A549 (cell line): Measurements from ENCODE around the gene NFATC4. TPM values are rescaled to one million over a fixed set of nuclear protein-coding genes. Genes with fewer than 3 reads are reported as not detected.

Experiments used
- ATAC-seq, 2 experiments: fragments of 200-7000 bp in 1 of 2; fragments of >200 bp in 1 of 2; cut with Nextera tagmentation in 1 of 2; cut with Tn5 transposase in 1 of 2; 3 replicates each; pipeline versions ENCODE4 v1.8.0 to v1.9.1; 2018 to 2020; ENCODE audit warnings: mild to moderate bottlenecking in 1 of 2, moderate library complexity in 1 of 2
- CTCF ChIA-PET: fragments of 300-600 bp; sonication (Branson Sonifier 250); formaldehyde crosslinking; extraction: SDS; loops from one replicate; lab custom pipeline; 2021; ENCODE audit warnings: antibody characterized with exemption, inconsistent platforms; lab: Yijun Ruan, JAX
- POLR2A ChIA-PET: fragments of 350-600 bp; formaldehyde crosslinking; extraction: SDS; loops from one replicate; lab custom pipeline; 2021; ENCODE audit warnings: antibody characterized with exemption, inconsistent platforms; lab: Yijun Ruan, JAX
- DNase-seq, 2 experiments: peaks; one replicate each; pipeline versions ENCODE4 v3.0.0 to v3.0.0-alpha.2; 2011 to 2016; ENCODE audit warnings: low read depth in 1 of 2, low spot score in 1 of 2
- FAIRE-seq: peaks from 2 replicates; lab custom pipeline; 2011; peaks lifted over from hg19 to GRCh38; lab: Jason Lieb, UNC
- H3K27ac ChIP-seq, 2 experiments: fragments of >200 bp; sonication (Bioruptor Twin); formaldehyde crosslinking; 3 replicates each; pipeline ENCODE4 v1.5.1; 2016 to 2017
- H3K4me1 ChIP-seq: fragments of >200 bp; sonication (Bioruptor Twin); formaldehyde crosslinking; 3 replicates; pipeline ENCODE4 v1.6.1; 2016
- H3K4me2 ChIP-seq: fragments of >200 bp; sonication (Bioruptor Twin); formaldehyde crosslinking; 3 replicates; pipeline ENCODE4 v1.6.1; 2016
- H3K4me3 ChIP-seq: fragments of >200 bp; sonication (Bioruptor Twin); formaldehyde crosslinking; 3 replicates; pipeline ENCODE4 v1.5.1; 2016
- H3K9me3 ChIP-seq: fragments of >200 bp; sonication (Bioruptor Twin); formaldehyde crosslinking; 3 replicates; pipeline ENCODE4 v1.6.1; 2016
- BHLHE40 ChIP-seq: IDR thresholded peaks from 2 replicates; pipeline ENCODE4 v1.6.1; 2012; ENCODE audit warnings: low read depth, low read length, inconsistent platforms
- CBX2 ChIP-seq: fragments of 200-600 bp; sonication (generic); IDR thresholded peaks from 2 replicates; pipeline ENCODE4 v1.6.1; 2016; ENCODE audit warnings: low read depth, mild to moderate bottlenecking, borderline replicate concordance
- CHD4 ChIP-seq: fragments of 200-600 bp; sonication (generic); IDR thresholded peaks from 2 replicates; pipeline ENCODE4 v1.6.1; 2016; ENCODE audit warnings: antibody characterized with exemption, mild to moderate bottlenecking, borderline replicate concordance
- EHMT2 ChIP-seq: fragments of 200-600 bp; sonication (generic); IDR thresholded peaks from 2 replicates; pipeline ENCODE4 v1.6.1; 2016; ENCODE audit warnings: antibody characterized with exemption, low read depth, mild to moderate bottlenecking, moderate library complexity
- HDAC2 ChIP-seq: fragments of 200-600 bp; sonication (generic); IDR thresholded peaks from 2 replicates; pipeline ENCODE4 v1.6.1; 2016
- HOXB5 ChIP-seq: fragments of 250-450 bp; sonication (Bioruptor Pico); IDR thresholded peaks from 2 replicates; pipeline ENCODE4 v1.5.0; 2020; ENCODE audit warnings: mild to moderate bottlenecking, moderate library complexity
- JUNB ChIP-seq: fragments of >200 bp; sonication (Bioruptor Twin); formaldehyde crosslinking; IDR thresholded peaks from 2 replicates; pipeline ENCODE4 v1.6.1; 2016
- MAZ ChIP-seq: fragments of 150-350 bp; IDR thresholded peaks from 2 replicates; pipeline ENCODE4 v1.6.1; 2014; ENCODE audit warnings: antibody characterized with exemption, low read depth, low read length, borderline replicate concordance
- MYC ChIP-seq: IDR thresholded peaks from 2 replicates; pipeline ENCODE4 v1.6.1; 2012; ENCODE audit warnings: mild to moderate bottlenecking, inconsistent platforms, low read length, improper control_type of control experiment, borderline replicate concordance
- NR3C1 ChIP-seq: fragments of >200 bp; sonication (Bioruptor Twin); formaldehyde crosslinking; IDR thresholded peaks from 3 replicates; pipeline ENCODE4 v1.6.1; 2017
- POLR2A ChIP-seq: IDR thresholded peaks from 2 replicates; pipeline ENCODE4 v1.6.1; 2012; ENCODE audit warnings: mild to moderate bottlenecking, low read length
- ZC3H11A ChIP-seq: fragments of 450-650 bp; IDR thresholded peaks from 2 replicates; pipeline ENCODE4 v1.6.1; 2014; ENCODE audit warnings: antibody characterized with exemption, mild to moderate bottlenecking
- ZNF302 ChIP-seq: fragments of 250-450 bp; sonication (Bioruptor Pico); IDR thresholded peaks from 2 replicates; pipeline ENCODE4 v1.9.0; 2021; ENCODE audit warnings: inconsistent platforms, mild to moderate bottlenecking, moderate library complexity
- WGBS: methylation state at CpG from one replicate; pipeline ENCODE4 v1.1.6; 2017; ENCODE audit errors: missing lambda C conversion rate; 5-methylcytosine and 5-hydroxymethylcytosine counted together
- polyA plus RNA-seq, 4 experiments: library from polyadenylated mRNA; depleted of rRNA in 3 of 4; stranded (reverse); fragments of >200 nt; fragmentation: RNase III in 1 of 4; extraction: RNeasy Plus Mini Kit Qiagen cat#74134 plus additional on column Dnase treatment in 1 of 4; gene quantifications; 2 replicates in 3 of 4; 3 replicates in 1 of 4; pipeline ENCODE4 v1.2.3, GENCODE V29; 2011 to 2017
- TF ChIP-seq, protein P1 (sequence below): fragments of 450-650 bp; IDR thresholded peaks from 2 replicates; pipeline ENCODE4 v1.6.1; 2014; ENCODE audit warnings: antibody characterized with exemption
- TF ChIP-seq, protein P2 (sequence below): IDR thresholded peaks from 2 replicates; pipeline ENCODE4 v1.6.1; 2012
- TF ChIP-seq, protein P3 (sequence below): IDR thresholded peaks from 2 replicates; pipeline ENCODE4 v1.6.1; 2012
- TF ChIP-seq, protein P4 (sequence below): fragments of 200-600 bp; sonication (generic); IDR thresholded peaks from 2 replicates; pipeline ENCODE4 v1.6.1; 2016; ENCODE audit warnings: antibody characterized with exemption, mild to moderate bottlenecking, moderate library complexity
- TF ChIP-seq, protein P5 (sequence below): IDR thresholded peaks from 2 replicates; pipeline ENCODE4 v1.6.1; 2012; ENCODE audit warnings: low read depth, borderline replicate concordance

Gene NFATC4
- polyA plus RNA-seq, 2 of the 4 experiments (the other 2 are of a cell fraction) = 0.04 to 0.32 TPM

DNA sequence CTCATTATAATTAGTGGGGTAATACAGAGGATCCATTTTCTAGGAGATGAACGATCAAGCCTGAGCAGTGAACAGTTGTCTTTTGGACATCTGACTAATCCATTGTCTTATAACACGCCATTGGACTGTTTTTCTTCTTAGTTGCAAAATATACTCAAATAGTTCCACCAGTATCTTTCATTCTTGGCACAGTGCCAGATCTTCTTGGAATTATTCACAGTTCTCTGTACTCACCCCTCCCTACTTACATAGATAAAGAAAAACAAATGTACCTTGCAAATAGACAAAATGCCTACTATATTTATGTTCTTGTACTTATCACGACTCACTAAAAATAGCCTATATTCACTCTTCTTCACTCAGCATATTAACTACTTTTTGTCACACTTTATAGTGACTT lies 57.7 kb downstream of the NFATC4 start:
- CTCF ChIA-PET = interaction anchor here (1.2 to 18.0 kb wide), 5 partner anchors 10 to 106 kb away, joined by 4 to 1142 read pairs (median 39); partner anchors contain the start of genes ADCY4, CIDEB, DHRS1 and LTB4R
- H3K9me3 ChIP-seq = no peaks in the 10 kb centered on the region
- POLR2A ChIA-PET = no interaction called here
- ATAC-seq (no peak), FAIRE-seq (no peak), DNase-seq (peak in 1 of 2 experiments; percentile 46)
- peaks cover 16% of the 10 kb centered on the region; the same call in 2 of the 3 replicates for H3K4me1 ChIP-seq
- no peak overlapping the region for H3K4me3 ChIP-seq
- TF ChIP-seq MAZ (no peak), BHLHE40 (no peak), HOXB5 (no peak), NR3C1 (no peak), CBX2 (no peak), MYC (no peak), JUNB (no peak), EHMT2 (no peak), HDAC2 (no peak), POLR2A (no peak), ZC3H11A (no peak)
- TF ChIP-seq, protein P1, sequence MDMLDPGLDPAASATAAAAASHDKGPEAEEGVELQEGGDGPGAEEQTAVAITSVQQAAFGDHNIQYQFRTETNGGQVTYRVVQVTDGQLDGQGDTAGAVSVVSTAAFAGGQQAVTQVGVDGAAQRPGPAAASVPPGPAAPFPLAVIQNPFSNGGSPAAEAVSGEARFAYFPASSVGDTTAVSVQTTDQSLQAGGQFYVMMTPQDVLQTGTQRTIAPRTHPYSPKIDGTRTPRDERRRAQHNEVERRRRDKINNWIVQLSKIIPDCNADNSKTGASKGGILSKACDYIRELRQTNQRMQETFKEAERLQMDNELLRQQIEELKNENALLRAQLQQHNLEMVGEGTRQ = no peak
- TF ChIP-seq, protein P2, sequence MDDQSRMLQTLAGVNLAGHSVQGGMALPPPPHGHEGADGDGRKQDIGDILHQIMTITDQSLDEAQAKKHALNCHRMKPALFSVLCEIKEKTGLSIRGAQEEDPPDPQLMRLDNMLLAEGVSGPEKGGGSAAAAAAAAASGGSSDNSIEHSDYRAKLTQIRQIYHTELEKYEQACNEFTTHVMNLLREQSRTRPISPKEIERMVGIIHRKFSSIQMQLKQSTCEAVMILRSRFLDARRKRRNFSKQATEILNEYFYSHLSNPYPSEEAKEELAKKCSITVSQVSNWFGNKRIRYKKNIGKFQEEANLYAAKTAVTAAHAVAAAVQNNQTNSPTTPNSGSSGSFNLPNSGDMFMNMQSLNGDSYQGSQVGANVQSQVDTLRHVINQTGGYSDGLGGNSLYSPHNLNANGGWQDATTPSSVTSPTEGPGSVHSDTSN = no peak
- TF ChIP-seq, protein P3, sequence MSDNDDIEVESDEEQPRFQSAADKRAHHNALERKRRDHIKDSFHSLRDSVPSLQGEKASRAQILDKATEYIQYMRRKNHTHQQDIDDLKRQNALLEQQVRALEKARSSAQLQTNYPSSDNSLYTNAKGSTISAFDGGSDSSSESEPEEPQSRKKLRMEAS = no peak
- TF ChIP-seq, protein P4, sequence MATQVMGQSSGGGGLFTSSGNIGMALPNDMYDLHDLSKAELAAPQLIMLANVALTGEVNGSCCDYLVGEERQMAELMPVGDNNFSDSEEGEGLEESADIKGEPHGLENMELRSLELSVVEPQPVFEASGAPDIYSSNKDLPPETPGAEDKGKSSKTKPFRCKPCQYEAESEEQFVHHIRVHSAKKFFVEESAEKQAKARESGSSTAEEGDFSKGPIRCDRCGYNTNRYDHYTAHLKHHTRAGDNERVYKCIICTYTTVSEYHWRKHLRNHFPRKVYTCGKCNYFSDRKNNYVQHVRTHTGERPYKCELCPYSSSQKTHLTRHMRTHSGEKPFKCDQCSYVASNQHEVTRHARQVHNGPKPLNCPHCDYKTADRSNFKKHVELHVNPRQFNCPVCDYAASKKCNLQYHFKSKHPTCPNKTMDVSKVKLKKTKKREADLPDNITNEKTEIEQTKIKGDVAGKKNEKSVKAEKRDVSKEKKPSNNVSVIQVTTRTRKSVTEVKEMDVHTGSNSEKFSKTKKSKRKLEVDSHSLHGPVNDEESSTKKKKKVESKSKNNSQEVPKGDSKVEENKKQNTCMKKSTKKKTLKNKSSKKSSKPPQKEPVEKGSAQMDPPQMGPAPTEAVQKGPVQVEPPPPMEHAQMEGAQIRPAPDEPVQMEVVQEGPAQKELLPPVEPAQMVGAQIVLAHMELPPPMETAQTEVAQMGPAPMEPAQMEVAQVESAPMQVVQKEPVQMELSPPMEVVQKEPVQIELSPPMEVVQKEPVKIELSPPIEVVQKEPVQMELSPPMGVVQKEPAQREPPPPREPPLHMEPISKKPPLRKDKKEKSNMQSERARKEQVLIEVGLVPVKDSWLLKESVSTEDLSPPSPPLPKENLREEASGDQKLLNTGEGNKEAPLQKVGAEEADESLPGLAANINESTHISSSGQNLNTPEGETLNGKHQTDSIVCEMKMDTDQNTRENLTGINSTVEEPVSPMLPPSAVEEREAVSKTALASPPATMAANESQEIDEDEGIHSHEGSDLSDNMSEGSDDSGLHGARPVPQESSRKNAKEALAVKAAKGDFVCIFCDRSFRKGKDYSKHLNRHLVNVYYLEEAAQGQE = no peak
- TF ChIP-seq, protein P5, sequence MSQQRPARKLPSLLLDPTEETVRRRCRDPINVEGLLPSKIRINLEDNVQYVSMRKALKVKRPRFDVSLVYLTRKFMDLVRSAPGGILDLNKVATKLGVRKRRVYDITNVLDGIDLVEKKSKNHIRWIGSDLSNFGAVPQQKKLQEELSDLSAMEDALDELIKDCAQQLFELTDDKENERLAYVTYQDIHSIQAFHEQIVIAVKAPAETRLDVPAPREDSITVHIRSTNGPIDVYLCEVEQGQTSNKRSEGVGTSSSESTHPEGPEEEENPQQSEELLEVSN = no peak
- WGBS = 44% methylated on average over 3 of the region's 3 CpGs
- H3K4me2 ChIP-seq = 0 out of 3 replicates have a peak overlapping the region, but pooled peaks have one; percentile 14
- no peak overlapping the region for H3K27ac ChIP-seq

DNA sequence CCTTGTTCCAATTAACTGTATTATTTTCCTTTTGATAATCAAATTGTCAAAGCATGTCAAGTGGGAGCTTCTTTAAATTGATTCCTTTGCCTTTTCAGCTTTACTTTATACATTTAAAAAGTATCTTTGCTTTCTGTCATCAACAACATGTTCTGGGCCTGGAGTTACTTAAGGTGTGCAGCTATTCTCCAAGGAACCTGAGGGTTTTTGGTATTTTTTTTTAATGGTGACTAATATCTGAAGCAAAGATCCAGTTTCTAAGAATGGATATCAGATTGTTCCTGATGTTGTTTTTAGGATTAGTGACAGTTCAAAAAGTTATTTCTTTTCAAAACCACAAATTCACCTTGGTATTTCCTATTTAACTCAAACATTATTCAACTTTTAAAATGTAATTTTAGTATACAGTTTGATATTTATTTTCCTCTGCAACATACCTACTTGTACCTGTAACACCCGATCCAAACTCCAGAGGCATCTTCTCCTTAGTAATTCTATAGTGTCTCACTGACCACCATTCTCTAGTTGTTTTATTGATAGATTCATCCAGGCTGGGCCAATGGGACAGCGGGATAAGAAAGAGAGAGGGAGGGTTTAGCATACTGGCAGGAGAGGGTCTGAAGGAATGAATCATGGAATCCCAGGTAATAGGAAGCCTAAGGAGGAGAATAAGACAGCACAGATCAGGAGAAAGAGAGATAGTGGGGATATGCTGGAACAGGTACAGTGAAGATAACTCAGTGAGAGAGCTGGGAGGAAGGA lies 58.3 kb downstream of the NFATC4 start:
- POLR2A ChIA-PET = no interaction called here
- Histone ChIP-seq H3K4me1 (peaks cover 21% of the 10 kb centered on the region), H3K27ac (no peak overlapping the region), H3K4me2 (no peak overlapping the region), H3K9me3 (no peaks in the 10 kb centered on the region)
- 83% methylated on average over 2 of the region's 2 CpGs for WGBS
- FAIRE-seq (no peak), DNase-seq (no peak), ATAC-seq (no peak)
- CTCF ChIA-PET = interaction anchor here (6.7 to 18.0 kb wide), 3 partner anchors 10 to 107 kb away, joined by 39 to 1142 read pairs (median 254); partner anchors contain the start of genes ADCY4, CIDEB, DHRS1 and LTB4R
- TF ChIP-seq ZNF302 (CRISPR knock-in tag) = no peak
- TF ChIP-seq CHD4 = no peak
- TF ChIP-seq ZC3H11A = no peak
- TF ChIP-seq, all 56 proteins: peak for 0
- H3K4me3 ChIP-seq = no peak overlapping the region
